NB4 (cell line): Measurements from ENCODE around the gene CERS1.

Source experiments
- DNase-seq: peaks from one replicate; pipeline ENCODE4 v3.0.0; 2010; ENCODE audit warnings: low read depth
- H3K4me3 ChIP-seq: one replicate; pipeline ENCODE4 v1.5.1; 2011; ENCODE audit warnings: mild to moderate bottlenecking, low read depth, low read length, moderate library complexity
- MYC ChIP-seq: IDR thresholded peaks from 2 replicates; pipeline ENCODE4 v1.6.1; 2011; ENCODE audit warnings: low read depth, low read length
- POLR2A ChIP-seq: IDR thresholded peaks from 2 replicates; pipeline ENCODE4 v1.6.1; 2011; ENCODE audit warnings: mild to moderate bottlenecking; ENCODE audit not compliant: insufficient read length; ENCODE audit errors: extremely low read depth
- TF ChIP-seq, protein P1 (sequence below): IDR thresholded peaks from one replicate; pipeline ENCODE4 v1.5.1; 2012; ENCODE audit warnings: low read depth, low read length
- TF ChIP-seq, protein P2 (sequence below): IDR thresholded peaks from 2 replicates; pipeline ENCODE4 v1.6.1; 2011; ENCODE audit warnings: low read depth, low read length

Gene CERS1

DNA sequence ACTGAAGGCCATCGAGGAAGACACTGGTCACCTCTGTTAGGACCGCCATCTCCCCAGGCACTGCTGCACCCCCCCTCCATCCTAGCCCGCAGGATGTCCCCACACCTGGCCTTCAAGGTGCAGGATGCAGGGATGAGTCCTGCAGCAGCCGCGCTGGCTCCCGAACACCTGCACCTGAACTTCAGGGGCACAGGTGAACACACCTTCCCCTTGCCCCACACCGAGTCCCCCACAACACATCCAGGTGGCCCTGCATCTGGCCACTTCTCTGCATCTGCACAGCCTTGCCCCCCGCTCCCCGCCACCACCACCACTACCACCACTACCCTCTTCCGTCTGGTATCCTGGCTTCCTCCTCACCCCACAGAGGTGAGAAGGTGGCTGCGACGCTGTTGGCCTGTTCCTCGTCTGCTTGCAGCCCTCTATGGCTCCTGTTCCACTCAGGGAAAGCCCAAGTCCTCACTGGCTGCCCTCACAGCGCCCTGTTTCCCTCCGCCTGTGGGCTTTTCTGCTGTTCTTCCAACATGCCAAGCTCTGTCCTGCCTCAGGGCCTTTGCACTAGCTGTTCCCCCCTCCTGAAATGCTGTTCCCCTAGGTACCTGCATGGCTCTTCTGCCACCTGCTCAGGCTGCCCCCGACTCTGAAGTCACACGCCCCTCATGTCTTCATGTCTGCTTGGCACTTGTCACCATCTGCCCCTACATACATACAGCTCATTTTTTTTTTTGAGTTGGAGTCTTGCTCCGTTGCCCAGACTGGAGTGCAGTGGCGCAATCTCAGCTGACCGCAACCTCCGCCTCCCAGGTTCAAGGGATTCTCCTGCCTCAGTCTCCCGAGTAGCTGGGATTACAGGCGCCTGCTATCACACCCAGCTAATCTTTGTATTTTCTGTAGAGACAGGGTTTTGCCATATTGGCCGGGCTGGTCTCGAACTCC is 1.4 kb upstream of the CERS1 start:
- H3K4me3 ChIP-seq: no peak overlapping the region
- TF ChIP-seq MYC: no peak
- TF ChIP-seq, protein P1, sequence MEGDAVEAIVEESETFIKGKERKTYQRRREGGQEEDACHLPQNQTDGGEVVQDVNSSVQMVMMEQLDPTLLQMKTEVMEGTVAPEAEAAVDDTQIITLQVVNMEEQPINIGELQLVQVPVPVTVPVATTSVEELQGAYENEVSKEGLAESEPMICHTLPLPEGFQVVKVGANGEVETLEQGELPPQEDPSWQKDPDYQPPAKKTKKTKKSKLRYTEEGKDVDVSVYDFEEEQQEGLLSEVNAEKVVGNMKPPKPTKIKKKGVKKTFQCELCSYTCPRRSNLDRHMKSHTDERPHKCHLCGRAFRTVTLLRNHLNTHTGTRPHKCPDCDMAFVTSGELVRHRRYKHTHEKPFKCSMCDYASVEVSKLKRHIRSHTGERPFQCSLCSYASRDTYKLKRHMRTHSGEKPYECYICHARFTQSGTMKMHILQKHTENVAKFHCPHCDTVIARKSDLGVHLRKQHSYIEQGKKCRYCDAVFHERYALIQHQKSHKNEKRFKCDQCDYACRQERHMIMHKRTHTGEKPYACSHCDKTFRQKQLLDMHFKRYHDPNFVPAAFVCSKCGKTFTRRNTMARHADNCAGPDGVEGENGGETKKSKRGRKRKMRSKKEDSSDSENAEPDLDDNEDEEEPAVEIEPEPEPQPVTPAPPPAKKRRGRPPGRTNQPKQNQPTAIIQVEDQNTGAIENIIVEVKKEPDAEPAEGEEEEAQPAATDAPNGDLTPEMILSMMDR: no peak
- no peak for TF ChIP-seq POLR2A
- TF ChIP-seq, protein P2, sequence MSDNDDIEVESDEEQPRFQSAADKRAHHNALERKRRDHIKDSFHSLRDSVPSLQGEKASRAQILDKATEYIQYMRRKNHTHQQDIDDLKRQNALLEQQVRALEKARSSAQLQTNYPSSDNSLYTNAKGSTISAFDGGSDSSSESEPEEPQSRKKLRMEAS: no peak
- no peak for DNase-seq

DNA sequence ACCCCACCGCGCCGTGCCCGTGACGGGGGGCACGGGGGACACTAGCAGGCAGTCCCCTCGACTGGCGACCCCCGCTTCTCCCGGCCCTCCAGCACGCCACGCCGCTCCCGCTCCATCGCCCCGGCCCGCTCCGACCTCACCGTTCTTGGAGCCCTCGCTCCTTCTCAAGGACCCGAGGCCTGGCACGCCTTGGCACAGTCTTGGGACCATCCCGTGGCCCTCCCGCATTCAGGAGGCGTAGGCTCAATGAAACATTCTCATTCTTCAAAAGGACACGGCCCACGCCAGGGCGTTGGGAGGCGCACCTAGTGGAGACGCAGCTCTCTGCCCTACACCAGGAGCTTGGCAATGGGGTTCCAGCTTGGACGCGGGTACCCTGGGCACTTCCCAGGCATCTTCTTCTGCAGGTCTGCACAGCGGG is 473 bp upstream of the CERS1 start:
- DNase-seq: no peak

DNA sequence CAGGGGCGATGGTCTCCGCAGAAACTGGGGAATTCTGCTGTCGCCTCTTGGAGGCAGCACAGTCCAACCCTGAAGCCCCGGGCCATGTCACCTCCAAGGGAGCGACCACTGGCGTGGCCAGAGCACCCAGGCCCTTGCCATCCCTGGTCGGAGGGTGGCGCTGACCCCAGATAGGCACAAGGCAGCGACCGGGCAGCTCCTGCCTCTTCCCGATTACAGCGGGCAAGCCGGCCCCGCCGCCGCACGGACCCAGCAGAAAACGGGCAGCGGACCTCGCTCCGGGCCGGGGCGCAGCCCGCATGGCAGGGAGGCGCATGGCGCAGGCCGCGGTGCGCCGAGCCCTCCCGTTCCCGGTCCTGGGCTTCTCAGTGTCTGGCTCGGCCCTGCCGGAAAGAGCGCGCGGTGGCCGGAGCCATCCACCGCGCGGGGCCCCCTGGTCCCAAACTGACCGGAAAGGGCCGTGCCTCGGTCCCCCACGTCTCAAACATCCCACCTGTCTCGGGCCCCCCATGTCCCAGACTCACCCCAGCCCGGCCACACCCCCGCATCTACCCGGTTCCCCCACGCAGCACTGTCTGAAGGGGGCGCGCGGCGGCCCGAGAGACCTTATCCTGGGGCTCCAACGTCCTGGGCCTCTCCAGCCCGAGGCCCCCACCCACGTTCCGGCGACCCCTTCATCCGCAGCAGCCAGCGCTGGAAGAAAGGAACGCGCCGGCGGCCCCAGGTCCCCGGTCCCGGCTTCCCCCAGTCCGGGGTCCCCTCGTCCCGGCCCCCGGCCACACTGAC is 727 bp downstream of the CERS1 start:
- DNase-seq: peak; percentile 82
- H3K4me3 ChIP-seq: peak overlapping the region; percentile 59
- TF ChIP-seq, protein P2: 0 out of 2 replicates have a peak, but pooled peaks have one; percentile 40
- TF ChIP-seq, protein P1: peak; percentile 29
- TF ChIP-seq POLR2A: peak; percentile 19
- TF ChIP-seq MYC: peak; percentile 39

More for the DNA sequence above, 473 bp upstream of the CERS1 start:
- no peak for TF ChIP-seq POLR2A
- TF ChIP-seq, protein P2: no peak
- TF ChIP-seq, protein P1: no peak
- no peak for TF ChIP-seq MYC
- H3K4me3 ChIP-seq: no peak overlapping the region

DNA sequence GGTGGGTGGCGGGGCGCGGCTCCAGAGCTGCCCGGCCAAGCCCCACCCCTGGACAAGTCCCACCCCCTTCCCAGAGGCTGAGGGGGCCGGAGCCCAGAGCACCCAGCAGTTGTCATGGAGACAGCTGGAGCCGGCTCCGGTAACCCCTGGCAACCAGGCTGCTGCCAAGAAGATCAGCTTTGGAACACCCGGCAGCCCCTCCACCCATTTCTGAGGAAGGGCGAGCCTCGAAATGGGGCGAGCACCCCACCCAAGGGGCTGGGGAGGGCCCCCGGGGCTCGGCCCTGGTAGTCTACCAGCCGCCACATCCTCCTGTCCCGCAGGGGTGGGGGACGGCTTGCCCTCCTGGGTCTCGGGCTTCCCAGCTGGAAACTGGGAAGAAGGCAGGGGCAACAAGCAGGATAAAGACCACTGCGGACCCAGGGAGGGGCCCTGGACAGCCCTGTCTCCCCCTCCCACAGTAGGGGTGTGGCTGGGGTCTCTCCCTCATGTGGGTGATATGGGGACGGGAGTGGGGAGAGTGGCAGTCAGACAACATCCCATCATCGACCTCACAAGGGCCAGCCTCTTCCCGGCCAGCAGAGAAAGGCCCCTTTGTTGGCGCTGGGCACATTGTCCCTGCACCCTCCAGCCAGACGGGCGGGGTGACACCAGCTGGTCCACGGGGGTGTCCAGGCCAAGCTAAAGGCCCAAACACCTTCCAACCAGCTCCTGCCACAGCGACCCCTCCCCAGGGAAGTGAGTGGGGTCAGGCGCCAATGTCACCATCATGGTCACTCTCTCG is 1.5 kb downstream of the CERS1 start:
- H3K4me3 ChIP-seq: peak overlapping the region; percentile 59
- no peak for DNase-seq
- TF ChIP-seq POLR2A (no peak), MYC (no peak)
- TF ChIP-seq, protein P2: no peak
- TF ChIP-seq, protein P1: no peak

DNA sequence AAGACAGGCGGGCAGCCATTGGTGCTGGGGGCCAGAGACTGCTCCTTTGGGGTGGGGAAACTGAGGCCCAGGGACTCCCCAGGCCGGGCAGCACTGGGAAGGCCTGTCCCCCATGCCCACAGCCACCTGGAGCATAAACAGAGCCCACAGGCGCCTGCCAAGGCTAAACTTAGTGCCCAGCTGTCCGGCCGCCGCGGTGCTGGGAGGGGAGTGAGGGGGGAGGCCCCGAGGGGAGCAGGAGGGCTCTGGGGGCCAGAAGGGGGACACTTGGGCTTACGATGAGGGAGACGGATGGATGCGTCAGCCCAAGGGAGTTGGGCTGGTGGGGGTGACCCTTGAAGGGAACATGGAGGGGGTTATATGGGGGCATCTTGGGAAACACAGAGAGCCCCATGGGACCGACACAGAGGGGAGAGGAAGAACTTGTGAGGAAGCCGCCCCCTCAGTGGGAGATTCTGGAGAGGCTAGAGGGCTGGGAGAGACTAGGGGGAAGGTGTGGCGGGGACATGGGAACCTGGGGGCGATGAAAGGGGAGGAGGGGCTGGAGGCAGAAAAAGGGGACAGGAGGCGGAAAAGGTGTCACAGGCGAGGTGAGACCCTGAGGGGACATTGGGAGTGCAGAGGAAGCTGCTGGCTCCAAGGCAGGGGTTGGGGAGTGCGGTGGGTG is 2.2 kb downstream of the CERS1 start:
- no peak for DNase-seq
- no peak for TF ChIP-seq POLR2A
- TF ChIP-seq MYC: no peak
- TF ChIP-seq, protein P2: no peak
- TF ChIP-seq, protein P1: no peak
- no peak overlapping the region for H3K4me3 ChIP-seq
